Activated T-cell treated with anti-CD3 and anti-CD28 coated beads, Interleukin-2, amount 50 U/mL, for 1 hour (primary cell): ENCODE results near the gene CDH23.

ENCODE experiments used
- DNase-seq: peaks from one replicate; pipeline ENCODE4 v3.0.0-alpha.2; 2020

CDH23 gene

GRCh38 chr10:71547312-71547711 lies 150.6 kb downstream of the CDH23 start:
- no peak for DNase-seq

GRCh38 chr10:71547876-71548846 lies 151.4 kb downstream of the CDH23 start:
- DNase-seq = no peak

- no peak for DNase-seq
Observed at GRCh38 chr10:71549766-71550533, 153.2 kb downstream of the CDH23 start.

- no peak for DNase-seq
Observed at GRCh38 chr10:71550628-71551027, 153.9 kb downstream of the CDH23 start.

GRCh38 chr10:71551970-71552369 lies 155.2 kb downstream of the CDH23 start:
- DNase-seq = no peak

GRCh38 chr10:71553432-71553831 lies 156.7 kb downstream of the CDH23 start:
- DNase-seq = no peak

GRCh38 chr10:71554671-71555070 lies 158.0 kb downstream of the CDH23 start:
- DNase-seq = no peak

- DNase-seq = no peak
Observed at GRCh38 chr10:71555087-71555723, 158.5 kb downstream of the CDH23 start.

GRCh38 chr10:71555724-71556119 lies 159.0 kb downstream of the CDH23 start:
- no peak for DNase-seq

GRCh38 chr10:71558991-71559390 lies 162.3 kb downstream of the CDH23 start:
- no peak for DNase-seq

- no peak for DNase-seq
Observed at GRCh38 chr10:71561003-71561574, 164.4 kb downstream of the CDH23 start.

GRCh38 chr10:71562181-71562580 lies 165.5 kb downstream of the CDH23 start:
- no peak for DNase-seq

- DNase-seq = no peak
Observed at GRCh38 chr10:71562904-71563303, 166.2 kb downstream of the CDH23 start.

- no peak for DNase-seq
Observed at GRCh38 chr10:71564194-71564820, 167.6 kb downstream of the CDH23 start.

- no peak for DNase-seq
Observed at GRCh38 chr10:71565284-71566000, 168.7 kb downstream of the CDH23 start.

- DNase-seq = no peak
Observed at GRCh38 chr10:71567006-71567405, 170.3 kb downstream of the CDH23 start.

- DNase-seq = no peak
Observed at GRCh38 chr10:71568896-71569492, 172.3 kb downstream of the CDH23 start.

GRCh38 chr10:71569775-71570588 lies 173.3 kb downstream of the CDH23 start:
- DNase-seq = peak; percentile 72

- DNase-seq = no peak
Observed at GRCh38 chr10:71571460-71572175, 174.9 kb downstream of the CDH23 start.

- DNase-seq = no peak
Observed at GRCh38 chr10:71572962-71573361, 176.2 kb downstream of the CDH23 start.
